Breast epithelium (tissue), 4 donors: ENCODE measurements around the gene MORN1. TPM values are rescaled to one million over a fixed set of nuclear protein-coding genes. Genes with fewer than 3 reads are reported as not detected.

Experiments used
- DNase-seq, 2 donors: peaks; one replicate each; pipeline ENCODE4 v3.0.0-alpha.2; 2019; ENCODE audit warnings: low spot score in 2 of 2
- H3K27ac ChIP-seq, 2 donors: fragments of 200-600 bp; sonication (generic) in 1 of 2; one replicate each; pipeline ENCODE4 v1.5.1; 2016 to 2019; ENCODE audit warnings: mild to moderate bottlenecking in 1 of 2
- H3K27me3 ChIP-seq, 2 donors: fragments of 200-600 bp; sonication (generic) in 1 of 2; one replicate each; pipeline versions ENCODE4 v1.5.1 to v1.6.0; 2017 to 2019; ENCODE audit warnings: control low read depth in 1 of 2, mild to moderate bottlenecking in 1 of 2
- H3K36me3 ChIP-seq: fragments of 200-600 bp; one replicate; pipeline ENCODE4 v1.5.1; 2019
- H3K4me1 ChIP-seq, 2 donors: fragments of 200-600 bp; sonication (generic); one replicate each; pipeline ENCODE4 v1.5.1; 2016 to 2019; ENCODE audit warnings: control low read depth in 1 of 2
- H3K4me3 ChIP-seq, 3 donors: fragments of 200-600 bp; sonication (generic); 1 replicate in 2 of 3; 2 replicates in 1 of 3; pipeline ENCODE4 v1.5.1; 2016 to 2019; ENCODE audit warnings: mild to moderate bottlenecking in 3 of 3, moderate library complexity in 2 of 3
- H3K9me3 ChIP-seq, 2 donors: fragments of 200-600 bp; sonication (generic) in 1 of 2; one replicate each; pipeline ENCODE4 v1.5.1; 2016 to 2019; ENCODE audit warnings: control low read depth in 1 of 2
- POLR2A ChIP-seq: fragments of 450-650 bp; IDR thresholded peaks from one replicate; pipeline ENCODE4 v1.6.1; 2016; ENCODE audit warnings: antibody characterized with exemption, mild to moderate bottlenecking, moderate library complexity
- POLR2AphosphoS5 ChIP-seq, 3 donors: sonication (generic); formaldehyde crosslinking; IDR thresholded peaks; one replicate each; pipeline ENCODE4 v1.6.1; 2017; ENCODE audit warnings: antibody characterized with exemption in 3 of 3
- intact Hi-C: fragments of 100-400 bp; cut with DNase I; formaldehyde crosslinking; loops from one replicate; pipeline ENCODE4 v1.15.1; 2023; ENCODE audit warnings: low total_unique reads
- total RNA-seq, 3 donors: library from RNA; depleted of rRNA; stranded (reverse); fragments of >200 nt; gene quantifications; one replicate each; pipeline ENCODE4 v1.1.0, GENCODE V29; 2016
- TF ChIP-seq, protein P1 (sequence below), 3 donors: fragments of 450-650 bp; IDR thresholded peaks; one replicate each; pipeline ENCODE4 v1.5.1; 2016 to 2017; ENCODE audit warnings: antibody characterized with exemption in 3 of 3, mild to moderate bottlenecking in 3 of 3, moderate library complexity in 3 of 3

Gene MORN1
- total RNA-seq, 3 donors from 2014 or later = 4.0 to 18.1 (median 17.7) TPM

DNA sequence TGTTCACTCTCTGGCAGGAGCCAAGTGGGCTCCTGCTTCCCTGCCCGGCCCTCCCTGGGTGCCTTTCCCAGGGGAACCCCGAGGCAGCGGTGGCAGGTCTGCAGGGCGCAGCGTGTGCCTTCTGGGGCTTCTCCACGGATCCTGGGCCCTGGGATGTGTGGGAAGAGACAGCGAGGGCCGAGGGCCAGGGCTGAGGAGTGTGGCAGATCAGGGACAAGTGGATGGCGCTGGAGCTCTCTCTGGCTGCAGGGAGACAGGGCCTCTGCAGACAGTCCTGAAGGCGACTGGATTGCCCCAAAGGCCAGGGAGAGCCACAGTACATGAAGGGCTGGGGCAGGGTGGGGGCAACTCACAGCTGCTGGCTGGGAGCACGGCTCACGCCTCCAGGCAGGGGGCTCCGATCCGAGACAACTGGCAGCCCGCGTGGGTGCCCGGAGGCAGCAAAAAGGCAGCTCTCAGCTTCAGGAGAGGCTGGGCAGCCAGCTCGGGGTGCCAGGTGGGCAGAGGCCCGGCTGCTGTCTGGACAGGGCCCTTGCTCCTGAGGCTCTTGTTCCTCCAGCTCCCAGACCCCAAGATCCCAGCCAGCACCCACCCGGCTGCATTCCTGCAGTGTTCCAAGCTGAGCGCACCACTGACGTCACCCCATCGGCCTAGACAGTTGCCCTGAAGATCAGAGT, 16.0 kb downstream of the MORN1 start:
- Histone ChIP-seq H3K9me3 (no peaks in the 10 kb centered on the region), H3K27me3 (no peaks in the 10 kb centered on the region), H3K4me1 (no peaks in the 10 kb centered on the region), H3K27ac (no peak overlapping the region), H3K36me3 (no peaks in the 10 kb centered on the region), H3K4me3 (no peak overlapping the region)
- DNase-seq = no peak
- TF ChIP-seq, protein P1, sequence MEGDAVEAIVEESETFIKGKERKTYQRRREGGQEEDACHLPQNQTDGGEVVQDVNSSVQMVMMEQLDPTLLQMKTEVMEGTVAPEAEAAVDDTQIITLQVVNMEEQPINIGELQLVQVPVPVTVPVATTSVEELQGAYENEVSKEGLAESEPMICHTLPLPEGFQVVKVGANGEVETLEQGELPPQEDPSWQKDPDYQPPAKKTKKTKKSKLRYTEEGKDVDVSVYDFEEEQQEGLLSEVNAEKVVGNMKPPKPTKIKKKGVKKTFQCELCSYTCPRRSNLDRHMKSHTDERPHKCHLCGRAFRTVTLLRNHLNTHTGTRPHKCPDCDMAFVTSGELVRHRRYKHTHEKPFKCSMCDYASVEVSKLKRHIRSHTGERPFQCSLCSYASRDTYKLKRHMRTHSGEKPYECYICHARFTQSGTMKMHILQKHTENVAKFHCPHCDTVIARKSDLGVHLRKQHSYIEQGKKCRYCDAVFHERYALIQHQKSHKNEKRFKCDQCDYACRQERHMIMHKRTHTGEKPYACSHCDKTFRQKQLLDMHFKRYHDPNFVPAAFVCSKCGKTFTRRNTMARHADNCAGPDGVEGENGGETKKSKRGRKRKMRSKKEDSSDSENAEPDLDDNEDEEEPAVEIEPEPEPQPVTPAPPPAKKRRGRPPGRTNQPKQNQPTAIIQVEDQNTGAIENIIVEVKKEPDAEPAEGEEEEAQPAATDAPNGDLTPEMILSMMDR (IDR thresholded peaks at IDR 0.05) = no peak
- TF ChIP-seq POLR2AphosphoS5 (IDR thresholded peaks at IDR 0.05) = no peak
- no peak for TF ChIP-seq POLR2A
- intact Hi-C loops = no loop called here

GRCh38 chr1:2374252-2375155, 16.9 kb downstream of the MORN1 start:
- H3K36me3 ChIP-seq = no peaks in the 10 kb centered on the region
- no peaks in the 10 kb centered on the region for H3K27me3 ChIP-seq
- TF ChIP-seq, protein P1 (IDR thresholded peaks at IDR 0.05) = no peak
- TF ChIP-seq POLR2A (no peak), POLR2AphosphoS5 (IDR thresholded peaks at IDR 0.05) (no peak)
- no peak overlapping the region for H3K27ac ChIP-seq
- no peak for DNase-seq
- H3K4me1 ChIP-seq = no peaks in the 10 kb centered on the region
- no peaks in the 10 kb centered on the region for H3K9me3 ChIP-seq
- intact Hi-C loops = no loop called here
- H3K4me3 ChIP-seq = no peak overlapping the region

- Histone ChIP-seq H3K4me1 (no peaks in the 10 kb centered on the region), H3K27me3 (no peaks in the 10 kb centered on the region), H3K36me3 (no peaks in the 10 kb centered on the region), H3K9me3 (no peaks in the 10 kb centered on the region), H3K27ac (no peak overlapping the region), H3K4me3 (no peak overlapping the region)
- intact Hi-C loops = no loop called here
- no peak for DNase-seq
- TF ChIP-seq POLR2AphosphoS5 (IDR thresholded peaks at IDR 0.05) (no peak), POLR2A (no peak)
- TF ChIP-seq, protein P1 (IDR thresholded peaks at IDR 0.05) = no peak
Observed at GRCh38 chr1:2373551-2374251, 17.7 kb downstream of the MORN1 start.

- intact Hi-C loops = no loop called here
- Histone ChIP-seq H3K9me3 (no peaks in the 10 kb centered on the region), H3K4me3 (no peak overlapping the region), H3K27ac (no peak overlapping the region), H3K27me3 (no peaks in the 10 kb centered on the region), H3K4me1 (no peaks in the 10 kb centered on the region), H3K36me3 (no peaks in the 10 kb centered on the region)
- TF ChIP-seq, protein P1 (IDR thresholded peaks at IDR 0.05) = no peak
- no peak for TF ChIP-seq POLR2A
- no peak for TF ChIP-seq POLR2AphosphoS5 (IDR thresholded peaks at IDR 0.05)
- DNase-seq = no peak
Observed at GRCh38 chr1:2372551-2373490, 18.5 kb downstream of the MORN1 start.
